Mesothelial cell of epicardium (in vitro differentiated cells): Measurements from ENCODE around the gene OTUB1. TPM values are rescaled to one million over a fixed set of nuclear protein-coding genes. Genes with fewer than 3 reads are reported as not detected.

Experiments
- DNase-seq, 2 experiments: peaks; one replicate each; pipeline ENCODE4 v3.0.0; 2021; ENCODE audit warnings: low spot score in 2 of 2; ENCODE audit not compliant: unreplicated experiment in 2 of 2
- H3K27ac Mint-ChIP-seq: 2 replicates; pipeline ENCODE4 v1.8.0; 2021; ENCODE audit warnings: mixed read lengths
- H3K27me3 Mint-ChIP-seq: 2 replicates; pipeline ENCODE4 v1.8.0; 2021; ENCODE audit warnings: low read depth, mixed read lengths
- H3K36me3 Mint-ChIP-seq: 2 replicates; pipeline ENCODE4 v1.8.0; 2021; ENCODE audit warnings: mixed read lengths
- H3K4me1 Mint-ChIP-seq: 2 replicates; pipeline ENCODE4 v1.8.0; 2021; ENCODE audit warnings: mixed read lengths
- H3K4me3 Mint-ChIP-seq: 2 replicates; pipeline ENCODE4 v1.8.0; 2021; ENCODE audit warnings: mild to moderate bottlenecking, moderate library complexity, mixed read lengths
- H3K9me3 Mint-ChIP-seq: 2 replicates; pipeline ENCODE4 v1.8.0; 2021; ENCODE audit warnings: mixed read lengths
- CTCF ChIP-seq: fragments of 200-600 bp; sonication (generic); IDR thresholded peaks from one replicate; pipeline ENCODE4 v1.5.0; 2021; ENCODE audit warnings: antibody characterized with exemption; ENCODE audit not compliant: unreplicated experiment
- total RNA-seq: library from RNA; stranded (reverse); gene quantifications from 3 replicates; pipeline ENCODE4 v1.2.1, GENCODE V29; 2021

OTUB1 gene
- total RNA-seq, 1 donor from 2014 or later = 99.7 TPM

- DNase-seq = no peak
- Mint-ChIP-seq H3K4me1 (peaks cover 53% of the 10 kb centered on the region), H3K4me3 (peak overlapping the region; percentile 6), H3K36me3 (no peaks in the 10 kb centered on the region), H3K27ac (no peak overlapping the region), H3K27me3 (peaks cover 25% of the 10 kb centered on the region), H3K9me3 (no peaks in the 10 kb centered on the region)
- TF ChIP-seq CTCF = no peak
Observed at GRCh38 chr11:64006398-64006797, 20.2 kb downstream of the OTUB1 start.

- no peak for DNase-seq
Observed at GRCh38 chr11:64007160-64007628, 21.0 kb downstream of the OTUB1 start.

GRCh38 chr11:64007629-64008282, 21.5 kb downstream of the OTUB1 start:
- peaks cover 25% of the 10 kb centered on the region for H3K27me3 Mint-ChIP-seq
- peak in 1 of 2 experiments; percentile 72 for DNase-seq
- H3K27ac Mint-ChIP-seq = peak overlapping the region; percentile 92
- TF ChIP-seq CTCF = peak; percentile 42
- no peaks in the 10 kb centered on the region for H3K9me3 Mint-ChIP-seq
- peaks cover 42% of the 10 kb centered on the region for H3K4me1 Mint-ChIP-seq
- peak overlapping the region; percentile 70 for H3K4me3 Mint-ChIP-seq
- H3K36me3 Mint-ChIP-seq = no peaks in the 10 kb centered on the region

More at GRCh38 chr11:64007160-64007628, 21.0 kb downstream of the OTUB1 start:
- Mint-ChIP-seq H3K27me3 (peaks cover 25% of the 10 kb centered on the region), H3K27ac (peak overlapping the region; percentile 80), H3K36me3 (no peaks in the 10 kb centered on the region), H3K4me3 (peak overlapping the region; percentile 70), H3K9me3 (no peaks in the 10 kb centered on the region), H3K4me1 (peaks cover 46% of the 10 kb centered on the region)
- TF ChIP-seq CTCF = no peak

GRCh38 chr11:64008283-64008913, 22.2 kb downstream of the OTUB1 start:
- peak overlapping the region; percentile 92 for H3K27ac Mint-ChIP-seq
- peak overlapping the region; percentile 70 for H3K4me3 Mint-ChIP-seq
- peaks cover 25% of the 10 kb centered on the region for H3K27me3 Mint-ChIP-seq
- no peak for DNase-seq
- no peaks in the 10 kb centered on the region for H3K36me3 Mint-ChIP-seq
- H3K9me3 Mint-ChIP-seq = no peaks in the 10 kb centered on the region
- no peak for TF ChIP-seq CTCF
- H3K4me1 Mint-ChIP-seq = peaks cover 37% of the 10 kb centered on the region

- TF ChIP-seq CTCF = no peak
- Mint-ChIP-seq H3K27ac (no peak overlapping the region), H3K27me3 (peaks cover 25% of the 10 kb centered on the region), H3K4me1 (peaks cover 31% of the 10 kb centered on the region), H3K36me3 (no peaks in the 10 kb centered on the region), H3K4me3 (no peak overlapping the region), H3K9me3 (no peaks in the 10 kb centered on the region)
- no peak for DNase-seq
Observed at GRCh38 chr11:64008914-64009633, 22.8 kb downstream of the OTUB1 start.
